Measurements from ENCODE around the gene PSMA3. TPM values are rescaled to one million over a fixed set of nuclear protein-coding genes. Genes with fewer than 3 reads are reported as not detected.
A peak's percentile ranks its signal among the peaks of the same experiment; 100 is the strongest.

PSMA3 gene
- total and polyA plus RNA-seq, 4 donors, result 64.3 to 302 (median 181) TPM

DNA sequence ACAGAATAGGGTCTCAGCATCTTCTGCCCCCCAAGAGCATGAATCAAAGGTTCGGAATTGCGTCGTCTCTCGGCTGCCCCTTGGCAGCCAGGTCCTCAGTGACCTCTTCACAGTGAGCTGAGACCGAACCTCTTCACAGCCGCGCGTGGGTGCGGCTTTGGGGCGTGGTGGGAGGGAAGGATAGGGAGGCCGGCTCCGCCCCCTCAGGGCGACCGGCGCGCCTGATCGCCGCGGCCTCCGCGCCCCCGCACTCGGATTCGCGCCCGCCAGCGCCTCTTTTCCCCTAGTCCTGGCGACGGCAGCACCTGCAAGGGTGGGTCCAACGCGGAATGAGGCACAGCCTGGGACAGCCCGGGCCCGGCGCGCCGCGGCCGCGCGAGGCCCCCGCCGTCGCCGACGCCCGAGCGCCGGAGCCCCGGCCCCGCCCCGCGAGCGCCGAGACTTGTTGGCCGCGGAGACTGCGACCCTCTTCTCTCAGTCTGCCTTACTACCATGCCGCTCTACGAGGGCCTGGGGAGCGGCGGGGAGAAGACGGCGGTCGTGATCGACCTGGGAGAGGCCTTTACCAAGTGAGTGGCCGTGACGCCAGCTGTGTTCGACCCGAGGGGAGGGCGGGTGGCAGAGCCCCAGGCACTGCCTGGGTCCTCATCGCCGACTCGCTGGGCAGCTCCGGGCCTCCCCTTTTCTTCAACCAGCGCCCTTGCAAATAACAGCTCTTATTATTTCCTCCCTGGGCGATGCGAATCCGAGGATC is 44.7 kb upstream of the PSMA3 start, which contains the start of gene ACTR10:
ACTR10 (plus strand) TSS at position 424 of the 754 bp plus-strand sequence; CDS start at position 493, 69 bp downstream.
- Histone ChIP-seq H3K9ac (ENCODE audit: insufficient read depth in 1 of 2, low read length in 2 of 2) (peak within 1 kb of the TSS; percentile 87 to 94), H3K4me3 (peak within 1 kb of the TSS; percentile 99), H3K4me1 (ENCODE audit: control insufficient read depth in 5 of 5, insufficient read depth in 5 of 5, low read length in 5 of 5) (peaks cover 1 to 15% (median 3%) of the 10 kb centered on the region in 5 donors), H3K9me3 (ENCODE audit: control insufficient read depth in 4 of 4, insufficient read depth in 3 of 4, low read length in 3 of 4) (no peaks in the 10 kb centered on the region), H3K36me3 (ENCODE audit: control insufficient read depth in 4 of 4, insufficient read depth in 4 of 4, low read length in 4 of 4) (peaks cover 0 to 3% (median 2%) of the 10 kb centered on the region in 4 donors), H3K27me3 (ENCODE audit: control insufficient read depth in 3 of 3, insufficient read depth in 3 of 3, low read length in 2 of 3) (peaks cover 0 to 4% (median 0%) of the 10 kb centered on the region in 3 donors), H3K27ac (ENCODE audit: low read depth in 1 of 2, low read length in 1 of 2) (peak within 1 kb of the TSS; percentile 89 to 99)
- peak; percentile 86 to 88 (median 87) for DNase-seq
- ATAC-seq (ENCODE audit: insufficient read depth, low FRiP score), result peak; percentile 95
- 0 to 1% methylated on average over 65 to 78 of the region's 78 CpGs for WGBS, 2 donors
- TF ChIP-seq, protein P1, sequence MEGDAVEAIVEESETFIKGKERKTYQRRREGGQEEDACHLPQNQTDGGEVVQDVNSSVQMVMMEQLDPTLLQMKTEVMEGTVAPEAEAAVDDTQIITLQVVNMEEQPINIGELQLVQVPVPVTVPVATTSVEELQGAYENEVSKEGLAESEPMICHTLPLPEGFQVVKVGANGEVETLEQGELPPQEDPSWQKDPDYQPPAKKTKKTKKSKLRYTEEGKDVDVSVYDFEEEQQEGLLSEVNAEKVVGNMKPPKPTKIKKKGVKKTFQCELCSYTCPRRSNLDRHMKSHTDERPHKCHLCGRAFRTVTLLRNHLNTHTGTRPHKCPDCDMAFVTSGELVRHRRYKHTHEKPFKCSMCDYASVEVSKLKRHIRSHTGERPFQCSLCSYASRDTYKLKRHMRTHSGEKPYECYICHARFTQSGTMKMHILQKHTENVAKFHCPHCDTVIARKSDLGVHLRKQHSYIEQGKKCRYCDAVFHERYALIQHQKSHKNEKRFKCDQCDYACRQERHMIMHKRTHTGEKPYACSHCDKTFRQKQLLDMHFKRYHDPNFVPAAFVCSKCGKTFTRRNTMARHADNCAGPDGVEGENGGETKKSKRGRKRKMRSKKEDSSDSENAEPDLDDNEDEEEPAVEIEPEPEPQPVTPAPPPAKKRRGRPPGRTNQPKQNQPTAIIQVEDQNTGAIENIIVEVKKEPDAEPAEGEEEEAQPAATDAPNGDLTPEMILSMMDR (IDR thresholded peaks at IDR 0.05; ENCODE audit: control extremely low read depth, extremely low read depth), result no peak

DNA sequence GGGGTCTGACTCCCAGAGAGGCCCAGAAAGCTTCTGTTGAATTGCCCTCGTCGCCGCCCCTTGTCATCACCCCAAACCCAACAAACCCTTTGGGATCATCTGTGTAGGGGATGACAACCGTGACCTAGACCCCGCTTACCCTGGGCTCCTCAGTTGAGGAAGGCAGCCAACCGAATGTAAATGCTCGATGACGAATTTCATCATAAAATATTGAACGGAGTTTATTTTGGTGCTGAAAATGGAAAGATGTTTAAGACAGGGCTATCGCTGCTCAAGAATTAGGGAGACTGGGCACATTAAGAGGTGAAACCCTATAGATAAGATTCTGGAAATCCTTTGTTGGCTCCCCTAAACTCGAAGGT is 44.2 kb upstream of the PSMA3 start:
- H3K27ac ChIP-seq (ENCODE audit: low read depth in 1 of 2, low read length in 1 of 2), result peak overlapping the region; percentile 89 to 99
- ATAC-seq (ENCODE audit: insufficient read depth, low FRiP score) (no peak), DNase-seq (no peak)
- TF ChIP-seq, protein P1 (IDR thresholded peaks at IDR 0.05; ENCODE audit: control extremely low read depth, extremely low read depth), result no peak
- peaks cover 0 to 4% (median 0%) of the 10 kb centered on the region in 3 donors for H3K27me3 ChIP-seq (ENCODE audit: control insufficient read depth in 3 of 3, insufficient read depth in 3 of 3, low read length in 2 of 3)
- H3K4me1 ChIP-seq (ENCODE audit: control insufficient read depth in 5 of 5, insufficient read depth in 5 of 5, low read length in 5 of 5), result peaks cover 1 to 15% (median 3%) of the 10 kb centered on the region in 5 donors
- H3K36me3 ChIP-seq (ENCODE audit: control insufficient read depth in 4 of 4, insufficient read depth in 4 of 4, low read length in 4 of 4), result peaks cover 0 to 3% (median 2%) of the 10 kb centered on the region in 4 donors
- 0% methylated on average over 11 of the region's 11 CpGs for WGBS, 2 donors
- H3K9me3 ChIP-seq (ENCODE audit: control insufficient read depth in 4 of 4, insufficient read depth in 3 of 4, low read length in 3 of 4), result no peaks in the 10 kb centered on the region
- peak overlapping the region; percentile 99 for H3K4me3 ChIP-seq
- H3K9ac ChIP-seq (ENCODE audit: insufficient read depth in 1 of 2, low read length in 2 of 2), result peak overlapping the region; percentile 87 to 94

DNA sequence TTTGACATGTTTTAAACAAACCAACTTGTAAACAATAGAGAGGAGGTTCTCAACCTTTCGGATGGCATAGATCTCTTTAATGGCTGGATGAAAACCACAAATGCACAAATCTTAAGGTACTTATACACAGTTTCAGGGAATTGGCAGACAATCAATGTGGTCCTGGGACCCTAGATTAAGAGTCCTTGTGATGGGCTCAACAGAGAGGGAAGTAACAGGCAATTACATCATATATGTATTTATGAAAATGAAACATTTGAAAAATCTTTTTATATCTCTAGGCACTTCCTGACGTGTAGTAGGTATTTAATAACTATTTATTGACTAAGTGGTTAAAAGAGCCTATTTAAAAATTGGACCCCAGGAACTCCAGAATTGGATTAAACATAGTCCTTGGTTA is 43.8 kb upstream of the PSMA3 start:
- WGBS, 2 donors, result 2 to 3% methylated on average over 2 of the region's 2 CpGs
- TF ChIP-seq, protein P1 (IDR thresholded peaks at IDR 0.05; ENCODE audit: control extremely low read depth, extremely low read depth), result no peak
- Histone ChIP-seq H3K4me1 (ENCODE audit: control insufficient read depth in 5 of 5, insufficient read depth in 5 of 5, low read length in 5 of 5) (peaks cover 1 to 15% (median 3%) of the 10 kb centered on the region in 5 donors), H3K27me3 (ENCODE audit: control insufficient read depth in 3 of 3, insufficient read depth in 3 of 3, low read length in 2 of 3) (peaks cover 0 to 2% (median 0%) of the 10 kb centered on the region in 3 donors), H3K9ac (ENCODE audit: insufficient read depth in 1 of 2, low read length in 2 of 2) (peak overlapping the region; percentile 87 to 94), H3K9me3 (ENCODE audit: control insufficient read depth in 4 of 4, insufficient read depth in 3 of 4, low read length in 3 of 4) (no peaks in the 10 kb centered on the region), H3K27ac (ENCODE audit: low read depth in 1 of 2, low read length in 1 of 2) (peak overlapping the region in 1 of 2 donors; percentile 46), H3K36me3 (ENCODE audit: control insufficient read depth in 4 of 4, insufficient read depth in 4 of 4, low read length in 4 of 4) (peaks cover 0 to 3% (median 2%) of the 10 kb centered on the region in 4 donors), H3K4me3 (peak overlapping the region; percentile 99)
- ATAC-seq (ENCODE audit: insufficient read depth, low FRiP score), result no peak
- peak in 2 of 3 donors; percentile 39 to 50 for DNase-seq
